ENCODE measurements around the gene CNOT6.

- no peak for TF ChIP-seq CTCF (IDR thresholded peaks at IDR 0.05 in 2 of 3, conservative IDR thresholded peaks at IDR 0.05 in 1 of 3; ENCODE audit: control insufficient read depth in 2 of 3, extremely low read depth in 1 of 3, insufficient read depth in 1 of 3, low read depth in 3 of 3, low read length in 3 of 3)
- no peak for TF ChIP-seq MYC (IDR thresholded peaks at IDR 0.05; ENCODE audit: insufficient read depth, insufficient read length, insufficient replicate concordance, low read length, severe bottlenecking)
- TF ChIP-seq ATF3 (IDR thresholded peaks at IDR 0.05; ENCODE audit: borderline replicate concordance, extremely low read depth, low read depth, low read length), result no peak
- no peak for TF ChIP-seq PAX8 (IDR thresholded peaks at IDR 0.05)
- TF ChIP-seq LARP7 (IDR thresholded peaks at IDR 0.05), result no peak
- TF ChIP-seq TCF12 (IDR thresholded peaks at IDR 0.05; ENCODE audit: low read depth, low read length), result no peak
- TF ChIP-seq JUND (IDR thresholded peaks at IDR 0.05; ENCODE audit: low read depth, low read length), result no peak
- TF ChIP-seq YY1 (IDR thresholded peaks at IDR 0.05; ENCODE audit: low read depth, low read length), result no peak
- no peak for TF ChIP-seq ATF2 (IDR thresholded peaks at IDR 0.05; ENCODE audit: low read length)
- TF ChIP-seq HDGF (IDR thresholded peaks at IDR 0.05), result no peak
- no peak for TF ChIP-seq ETV6 (conservative IDR thresholded peaks at IDR 0.05 in 1 of 2, IDR thresholded peaks at IDR 0.05 in 1 of 2; ENCODE audit: borderline replicate concordance in 1 of 2, low read depth in 1 of 2)
- no peak for TF ChIP-seq ZNF274 (IDR thresholded peaks at IDR 0.05; ENCODE audit: insufficient read depth, insufficient read length)
Measured at GRCh38 chr5:180623844-180624243, 129.7 kb downstream of the CNOT6 start.

Data from GM12878 (cell line).